NCI-H2081 (cell line): ENCODE results near the gene HOXB4.

Experiments used
- DNase-seq, 2 experiments: peaks; one replicate each; lab custom pipeline; 2025; lab: John Stamatoyannopoulos, UW

The HOXB4 gene

DNA sequence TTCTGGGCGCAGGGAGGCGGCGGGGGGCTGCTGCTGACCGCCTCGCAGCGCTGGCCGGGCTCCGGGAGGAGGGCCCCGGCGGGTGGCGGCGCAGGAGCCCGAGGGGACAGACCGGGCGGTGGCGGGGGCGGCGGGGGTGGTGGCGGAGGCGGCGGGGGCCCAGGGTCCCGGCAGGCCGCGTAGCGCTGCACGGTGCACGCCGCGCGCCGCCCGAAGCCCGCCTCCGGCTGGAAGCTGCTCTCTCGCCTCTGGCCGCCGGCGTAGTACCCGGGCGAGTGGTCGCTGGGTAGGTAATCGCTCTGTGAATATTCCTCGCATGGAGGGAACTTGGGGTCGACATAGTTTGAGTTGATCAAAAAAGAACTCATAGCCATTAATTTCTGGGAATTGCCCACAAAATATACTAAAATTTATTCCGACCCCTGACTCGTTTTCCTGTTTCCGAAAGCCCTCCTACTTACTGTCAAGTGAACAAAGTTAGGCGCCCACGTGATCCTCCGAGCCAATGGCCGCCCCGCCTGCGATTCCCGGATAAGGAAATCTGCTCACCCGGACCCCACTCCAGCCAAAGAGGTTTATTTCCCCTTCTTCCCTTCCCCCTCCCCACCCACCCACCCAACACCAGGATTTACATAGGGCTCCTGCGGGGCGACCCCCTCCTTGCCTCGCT, at the start of gene HOXB4:
TSS of gene HOXB4 (minus strand) at position 405 of the 670 bp plus-strand sequence. CDS start at position 374, 31 bp downstream.
- DNase-seq, result peak; percentile 86 to 93

DNA sequence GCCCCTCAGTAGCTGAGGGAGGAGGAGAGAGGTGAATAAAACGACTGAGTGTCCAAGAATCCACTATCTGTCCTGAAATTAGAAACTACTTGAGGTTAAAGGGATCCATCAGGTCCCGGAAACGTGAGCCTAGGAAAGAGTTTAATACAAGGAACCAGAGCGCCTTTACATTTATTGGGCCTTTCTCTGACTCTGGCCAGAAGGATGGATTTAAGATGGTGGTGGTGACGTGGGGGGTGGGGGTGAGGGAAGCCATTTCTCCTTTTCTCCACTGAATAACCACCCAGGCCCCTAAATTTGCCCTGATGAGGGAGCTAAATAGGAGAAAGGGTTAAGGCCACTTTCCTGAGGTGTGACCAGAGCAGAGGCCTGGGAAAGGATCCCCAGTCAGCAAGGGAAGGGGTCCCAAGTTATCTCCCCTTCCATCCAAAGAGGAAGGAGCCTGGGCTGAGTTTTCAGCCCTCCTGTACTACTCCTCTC, 49.0 kb upstream of the HOXB4 start:
- no peak for DNase-seq

DNA sequence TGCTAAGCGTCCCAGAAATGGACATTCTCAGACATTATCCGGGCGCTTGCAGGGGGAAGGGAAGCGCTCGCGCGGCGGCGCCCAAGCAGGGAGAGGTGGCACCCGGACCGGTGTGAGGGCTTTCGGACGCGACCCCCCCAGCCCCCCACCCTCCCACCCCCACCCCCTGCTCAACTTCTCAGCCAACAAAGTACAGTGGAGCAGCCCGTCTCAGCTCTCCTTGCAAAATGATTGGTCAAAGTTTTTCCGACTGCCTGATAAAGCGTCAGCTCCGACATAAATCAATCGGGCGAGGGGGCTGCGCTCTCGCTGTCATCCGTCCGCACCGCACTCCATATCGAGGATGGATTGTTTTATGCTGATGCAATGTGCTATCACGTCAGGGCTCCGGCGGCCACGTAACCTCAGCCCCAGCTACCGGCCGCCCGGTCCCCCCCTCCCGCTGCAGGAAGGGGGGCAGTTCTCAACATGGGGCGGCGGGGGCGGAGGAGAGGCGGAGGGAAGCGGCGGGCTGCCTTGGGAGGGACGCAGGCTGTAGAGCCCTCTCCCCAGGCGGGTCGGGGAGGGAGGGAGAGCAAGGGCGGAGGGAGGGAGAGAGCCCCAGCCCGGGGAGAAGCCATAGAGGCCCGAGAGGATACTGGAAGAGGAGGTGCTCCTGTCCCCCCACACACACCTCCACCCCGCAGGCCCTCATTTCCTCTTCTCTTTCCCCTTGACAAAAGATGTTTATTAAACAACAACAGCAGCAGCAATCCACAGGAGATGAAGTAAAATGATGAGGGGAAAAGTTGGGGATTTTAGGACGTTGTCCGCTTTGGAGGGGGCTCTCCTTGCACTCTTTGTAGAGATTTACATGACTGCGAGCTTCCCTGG, 48.3 kb upstream of the HOXB4 start, which contains the start of gene HOXB9:
TSS of gene HOXB9 (minus strand) at position 114 of the 873 bp plus-strand sequence. CDS start at position 25, 89 bp downstream.
- peak; percentile 54 to 65 for DNase-seq

- peak; percentile 56 to 75 for DNase-seq
Observed at GRCh38 chr17:48625495-48626244, 47.5 kb upstream of the HOXB4 start.

- peak; percentile 52 to 59 for DNase-seq
Observed at GRCh38 chr17:48624544-48625494, 46.7 kb upstream of the HOXB4 start.

- no peak for DNase-seq
Observed at GRCh38 chr17:48624118-48624517, 46.0 kb upstream of the HOXB4 start.

GRCh38 chr17:48623583-48623982, 45.4 kb upstream of the HOXB4 start:
- DNase-seq, result no peak

- DNase-seq, result no peak
Observed at GRCh38 chr17:48622857-48623256, 44.7 kb upstream of the HOXB4 start.

DNA sequence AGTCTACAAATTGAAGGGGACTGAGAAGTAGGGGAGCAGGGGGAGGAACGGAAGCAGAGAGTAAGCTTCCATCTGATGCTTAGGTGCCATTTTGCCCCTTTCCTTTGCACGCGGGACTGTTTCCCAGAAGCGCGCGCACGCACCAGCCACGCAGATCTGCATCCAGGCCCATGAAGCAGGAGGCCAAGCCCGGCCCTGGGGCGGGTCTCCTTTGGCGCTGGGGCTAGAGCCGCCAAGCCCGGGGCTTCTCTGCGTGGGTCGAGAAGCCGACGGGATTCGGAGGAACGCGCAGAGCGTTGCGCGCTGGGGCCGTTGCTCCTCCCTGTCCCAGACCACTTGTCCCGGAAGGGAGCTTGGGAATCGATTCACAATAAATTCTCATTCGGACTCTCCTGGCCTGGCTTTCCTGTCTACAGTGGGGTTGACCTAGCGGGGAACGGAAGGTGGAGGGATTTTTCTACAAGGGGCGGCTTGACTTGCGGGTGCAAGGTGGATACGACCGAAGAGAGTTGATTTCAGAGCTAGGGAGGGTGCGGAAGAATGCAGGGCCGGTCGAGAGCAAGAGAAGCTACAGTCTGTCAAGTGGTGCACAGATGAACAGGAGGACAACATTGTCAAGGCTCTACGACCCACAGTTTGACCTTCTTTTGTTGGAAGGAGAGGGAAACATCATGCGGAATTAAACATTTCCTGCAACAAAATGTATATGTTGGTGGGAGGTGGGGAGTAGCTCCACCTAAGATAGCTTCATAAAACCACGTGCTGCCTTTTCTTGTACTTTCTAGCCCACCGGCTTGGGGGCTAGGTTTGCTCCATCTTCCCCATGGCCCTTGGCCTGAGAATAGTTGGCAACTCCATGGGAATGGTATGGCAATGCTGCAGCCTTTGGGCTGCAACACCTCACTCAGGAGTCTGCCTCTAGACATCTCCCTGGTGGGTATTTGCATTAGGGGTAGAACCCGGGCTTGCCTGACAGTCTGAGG, 43.6 kb upstream of the HOXB4 start:
- DNase-seq, result no peak

GRCh38 chr17:48620461-48621139, 42.5 kb upstream of the HOXB4 start:
- no peak for DNase-seq

DNA sequence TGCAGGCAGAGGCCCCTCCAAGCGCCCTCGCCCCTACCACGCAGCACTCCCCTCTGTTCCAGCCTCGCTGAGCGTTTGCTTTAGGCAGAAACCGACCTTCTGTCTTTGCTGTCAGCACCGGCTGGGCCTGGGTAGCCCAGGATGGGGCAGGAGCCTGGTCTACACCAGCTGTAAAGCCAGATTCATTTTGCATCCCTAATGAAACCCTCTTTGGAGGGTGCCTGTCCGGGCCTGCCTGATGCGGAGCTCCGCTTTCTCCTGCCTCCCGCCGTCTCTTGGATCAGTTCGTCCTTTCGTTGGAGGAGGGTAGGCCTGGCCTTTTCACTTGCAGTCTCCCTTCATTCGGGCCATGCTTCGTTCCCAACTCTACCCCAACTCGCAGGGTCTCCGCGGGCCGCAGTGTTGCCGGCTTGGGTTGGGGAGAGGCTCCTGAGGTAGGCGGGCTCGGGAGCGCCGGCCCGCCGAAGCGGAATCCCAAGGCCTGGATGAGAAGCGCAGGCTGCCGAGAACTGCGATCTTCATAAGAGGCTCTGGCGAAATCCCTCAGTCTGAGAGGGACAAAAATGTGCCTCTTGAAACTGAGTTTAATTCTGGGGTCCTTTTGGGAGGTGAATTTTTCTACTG, 41.8 kb upstream of the HOXB4 start:
- DNase-seq, result no peak

- peak; percentile 84 to 90 for DNase-seq
Observed at GRCh38 chr17:48618256-48618896, 40.2 kb upstream of the HOXB4 start.

- DNase-seq, result no peak
Observed at GRCh38 chr17:48617471-48618255, 39.5 kb upstream of the HOXB4 start.

DNA sequence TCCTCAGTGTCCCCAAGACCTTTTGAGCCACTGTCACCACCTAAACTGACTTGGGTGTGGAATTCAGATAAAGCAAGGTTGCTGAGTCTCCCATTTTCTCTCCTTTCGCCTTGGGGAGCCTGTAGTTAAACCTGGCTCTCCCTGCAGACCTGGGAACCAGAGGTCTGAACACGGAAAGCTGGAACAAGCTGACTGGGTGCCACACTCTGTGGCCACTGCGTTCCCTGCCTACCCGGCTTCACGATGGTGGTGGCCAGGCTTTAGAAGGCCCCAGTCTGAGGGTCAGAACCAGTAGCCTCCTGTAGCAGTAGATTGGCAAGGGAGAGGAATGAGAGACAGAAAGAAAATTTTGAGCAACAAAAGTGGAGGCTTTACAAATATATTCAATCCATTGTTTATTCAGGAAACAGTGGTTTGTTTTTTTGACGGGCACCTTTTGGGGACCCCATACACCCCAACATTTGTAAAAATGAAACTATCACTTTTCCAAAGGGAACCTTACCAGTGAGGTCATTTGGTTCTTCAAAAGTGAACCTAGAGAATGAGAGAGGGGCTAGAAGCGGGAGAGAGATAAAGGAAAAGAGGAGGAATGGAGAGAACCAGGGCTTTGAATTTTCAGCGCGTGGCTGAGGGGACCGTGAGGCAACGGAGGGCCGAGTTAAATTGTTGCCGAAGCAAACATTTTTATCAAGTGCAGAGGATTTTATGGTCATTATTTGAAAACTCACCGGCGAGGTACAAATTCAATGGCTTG, 38.7 kb upstream of the HOXB4 start:
- no peak for DNase-seq

- no peak for DNase-seq
Observed at GRCh38 chr17:48615963-48616716, 38.0 kb upstream of the HOXB4 start.
